WTC11 (cell line): ENCODE measurements around the gene RIN2. TPM values are rescaled to one million over a fixed set of nuclear protein-coding genes. Genes with fewer than 3 reads are reported as not detected.

Source experiments
- ATAC-seq: fragments of 200-7000 bp; cut with Tn5 transposase; 2 replicates; pipeline ENCODE4 v1.10.0; 2021; ENCODE audit warnings: mild to moderate bottlenecking, moderate library complexity
- CTCF ChIA-PET: fragments of 300-600 bp; sonication (Branson Sonifier 250); formaldehyde crosslinking; loops from one replicate; lab custom pipeline; 2021; ENCODE audit warnings: antibody characterized with exemption; lab: Charles Lee
- POLR2A ChIA-PET: fragments of 350-600 bp; sonication (Branson Sonifier 250); formaldehyde crosslinking; loops from one replicate; lab custom pipeline; 2021; ENCODE audit warnings: antibody characterized with exemption; lab: Charles Lee
- DNase-seq: peaks from one replicate; pipeline ENCODE4 v3.0.0; 2021; ENCODE audit warnings: low spot score
- H3K27ac Mint-ChIP-seq: 2 replicates; pipeline ENCODE4 v1.8.0; 2021; ENCODE audit warnings: mixed read lengths
- H3K27me3 Mint-ChIP-seq: 2 replicates; pipeline ENCODE4 v1.8.0; 2021; ENCODE audit warnings: low read depth, mild to moderate bottlenecking, moderate library complexity, mixed read lengths
- H3K36me3 Mint-ChIP-seq: 2 replicates; pipeline ENCODE4 v1.8.0; 2021; ENCODE audit warnings: mixed read lengths
- H3K4me1 Mint-ChIP-seq: 2 replicates; pipeline ENCODE4 v1.8.0; 2022; ENCODE audit warnings: mixed read lengths
- H3K4me3 Mint-ChIP-seq: 2 replicates; pipeline ENCODE4 v1.8.0; 2021; ENCODE audit warnings: mild to moderate bottlenecking, moderate library complexity, mixed read lengths
- H3K9me3 Mint-ChIP-seq: 2 replicates; pipeline ENCODE4 v1.8.0; 2021; ENCODE audit warnings: mixed read lengths
- CDX4 ChIP-seq: fragments of 250-450 bp; sonication (Bioruptor Pico); IDR thresholded peaks from 2 replicates; pipeline ENCODE4 v1.9.0; 2021; ENCODE audit warnings: moderate library complexity, mild to moderate bottlenecking, inconsistent platforms, borderline replicate concordance
- CREB1 ChIP-seq: sonication (generic); formaldehyde crosslinking; IDR thresholded peaks from 2 replicates; pipeline ENCODE4 v1.8.0; 2023; ENCODE audit warnings: mild to moderate bottlenecking, missing genetic modification reagents
- CTCF ChIP-seq: fragments of 200-600 bp; IDR thresholded peaks from 2 replicates; pipeline ENCODE4 v1.8.0; 2022; ENCODE audit warnings: antibody characterized with exemption
- E2F5 ChIP-seq: sonication (generic); formaldehyde crosslinking; IDR thresholded peaks from 2 replicates; pipeline ENCODE4 v1.8.1; 2022; ENCODE audit warnings: mild to moderate bottlenecking, moderate library complexity, missing genetic modification reagents
- FOXK1 ChIP-seq: sonication (generic); formaldehyde crosslinking; IDR thresholded peaks from 2 replicates; pipeline ENCODE4 v1.8.0; 2022; ENCODE audit warnings: mild to moderate bottlenecking, moderate library complexity, missing genetic modification reagents
- MAX ChIP-seq: sonication (generic); formaldehyde crosslinking; IDR thresholded peaks from 2 replicates; pipeline ENCODE4 v1.8.0; 2022; ENCODE audit warnings: mild to moderate bottlenecking, missing genetic modification reagents
- NFYB ChIP-seq: sonication (generic); formaldehyde crosslinking; conservative IDR thresholded peaks from 2 replicates; pipeline ENCODE4 v1.8.0; 2022; ENCODE audit warnings: low read depth, missing genetic modification reagents
- NR2C2 ChIP-seq: sonication (generic); formaldehyde crosslinking; IDR thresholded peaks from 2 replicates; pipeline ENCODE4 v1.8.0; 2022; ENCODE audit warnings: mild to moderate bottlenecking, missing genetic modification reagents
- RELA ChIP-seq: sonication (generic); formaldehyde crosslinking; IDR thresholded peaks from 2 replicates; pipeline ENCODE4 v1.8.1; 2022; ENCODE audit warnings: missing genetic modification reagents, mild to moderate bottlenecking, borderline replicate concordance
- SMAD3 ChIP-seq: sonication (generic); formaldehyde crosslinking; IDR thresholded peaks from 2 replicates; pipeline ENCODE4 v1.8.0; 2022; ENCODE audit warnings: missing genetic modification reagents, mild to moderate bottlenecking, borderline replicate concordance
- SMAD4 ChIP-seq: sonication (generic); formaldehyde crosslinking; IDR thresholded peaks from 2 replicates; pipeline ENCODE4 v1.8.0; 2022; ENCODE audit warnings: mild to moderate bottlenecking, missing genetic modification reagents
- TCF7 ChIP-seq: sonication (generic); formaldehyde crosslinking; IDR thresholded peaks from 2 replicates; pipeline ENCODE4 v1.8.0; 2022; ENCODE audit warnings: mild to moderate bottlenecking, low read depth, missing genetic modification reagents, moderate library complexity
- TEAD1 ChIP-seq: sonication (generic); formaldehyde crosslinking; IDR thresholded peaks from 2 replicates; pipeline ENCODE4 v1.8.0; 2022; ENCODE audit warnings: mild to moderate bottlenecking, missing genetic modification reagents
- TEAD4 ChIP-seq: sonication (generic); formaldehyde crosslinking; IDR thresholded peaks from 2 replicates; pipeline ENCODE4 v1.8.0; 2022; ENCODE audit warnings: mild to moderate bottlenecking, missing genetic modification reagents
- ZBTB21 ChIP-seq: sonication (generic); formaldehyde crosslinking; IDR thresholded peaks from 2 replicates; pipeline ENCODE4 v1.8.1; 2023; ENCODE audit warnings: mild to moderate bottlenecking, missing genetic modification reagents, borderline replicate concordance
- ZBTB43 ChIP-seq: sonication (generic); formaldehyde crosslinking; IDR thresholded peaks from 2 replicates; pipeline ENCODE4 v1.8.1; 2023; ENCODE audit warnings: mild to moderate bottlenecking, missing genetic modification reagents
- ZNF138 ChIP-seq: sonication (generic); formaldehyde crosslinking; conservative IDR thresholded peaks from 2 replicates; pipeline ENCODE4 v1.8.1; 2022; ENCODE audit warnings: mild to moderate bottlenecking, moderate library complexity, missing genetic modification reagents
- ZNF263 ChIP-seq: sonication (generic); formaldehyde crosslinking; IDR thresholded peaks from 2 replicates; pipeline ENCODE4 v1.8.1; 2022; ENCODE audit warnings: low read depth, mild to moderate bottlenecking, moderate library complexity, missing genetic modification reagents
- ZNF416 ChIP-seq: fragments of 250-450 bp; sonication (Bioruptor Pico); IDR thresholded peaks from 2 replicates; pipeline ENCODE4 v1.9.0; 2021; ENCODE audit warnings: mild to moderate bottlenecking, inconsistent platforms
- ZNF423 ChIP-seq: fragments of 250-450 bp; sonication (Bioruptor Pico); IDR thresholded peaks from 2 replicates; pipeline ENCODE4 v2.1.2; 2022; ENCODE audit warnings: mild to moderate bottlenecking, moderate library complexity
- ZNF512 ChIP-seq: sonication (generic); formaldehyde crosslinking; IDR thresholded peaks from 2 replicates; pipeline ENCODE4 v1.8.1; 2022; ENCODE audit warnings: missing genetic modification reagents, borderline replicate concordance
- ZNF532 ChIP-seq: fragments of 250-450 bp; sonication (Bioruptor Pico); IDR thresholded peaks from 2 replicates; pipeline ENCODE4 v1.9.0; 2021; ENCODE audit warnings: mild to moderate bottlenecking, borderline replicate concordance
- ZSCAN18 ChIP-seq: fragments of 250-450 bp; sonication (Bioruptor Pico); IDR thresholded peaks from 2 replicates; pipeline ENCODE4 v2.1.2; 2022; ENCODE audit warnings: mild to moderate bottlenecking, moderate library complexity
- total RNA-seq: library from RNA; stranded (reverse); gene quantifications from 3 replicates; pipeline ENCODE4 v1.2.3, GENCODE V29; 2021

RIN2 gene
- total RNA-seq, 1 experiment from 2014 or later: 4.3 TPM

- TF ChIP-seq ZSCAN18 (CRISPR knock-in tag): no peak
- no peak for TF ChIP-seq ZNF138 (CRISPR knock-in tag)
- no peak for TF ChIP-seq RELA
- no peak for TF ChIP-seq TCF7 (CRISPR knock-in tag)
- no peak for TF ChIP-seq TEAD1
- no peak for TF ChIP-seq CREB1 (CRISPR knock-in tag)
These were observed 12.5 kb upstream of the RIN2 start (continued) for GRCh38 chr20:19745584-19745983.

- H3K27me3 Mint-ChIP-seq: peaks cover 22% of the 10 kb centered on the region
- peaks cover 22% of the 10 kb centered on the region for H3K9me3 Mint-ChIP-seq
- TF ChIP-seq MAX (CRISPR knock-in tag) (no peak), ZNF138 (CRISPR knock-in tag) (no peak), ZNF263 (CRISPR knock-in tag) (no peak), E2F5 (CRISPR knock-in tag) (no peak), ZNF416 (no peak), SMAD3 (CRISPR knock-in tag) (no peak), ZNF423 (CRISPR knock-in tag) (no peak), CDX4 (CRISPR knock-in tag) (no peak), NFYB (CRISPR knock-in tag) (no peak), TEAD4 (CRISPR knock-in tag) (no peak), NR2C2 (CRISPR knock-in tag) (no peak)
- ChIA-PET POLR2A (no interaction called here), CTCF (no interaction called here)
- ATAC-seq (no peak), DNase-seq (no peak)
- peaks cover 22% of the 10 kb centered on the region for H3K4me1 Mint-ChIP-seq
- no peak overlapping the region for H3K4me3 Mint-ChIP-seq
- no peak overlapping the region for H3K27ac Mint-ChIP-seq
- peaks cover 9% of the 10 kb centered on the region for H3K36me3 Mint-ChIP-seq
These were observed 11.7 kb upstream of the RIN2 start for GRCh38 chr20:19746396-19746795.

GRCh38 chr20:19747903-19748302 lies 10.2 kb upstream of the RIN2 start:
- peaks cover 19% of the 10 kb centered on the region for H3K4me1 Mint-ChIP-seq
- no peak for ATAC-seq
- peaks cover 9% of the 10 kb centered on the region for H3K36me3 Mint-ChIP-seq
- ChIA-PET POLR2A (no interaction called here), CTCF (no interaction called here)
- H3K9me3 Mint-ChIP-seq: peaks cover 22% of the 10 kb centered on the region
- peaks cover 27% of the 10 kb centered on the region for H3K27me3 Mint-ChIP-seq
- no peak overlapping the region for H3K27ac Mint-ChIP-seq
- DNase-seq: no peak
- H3K4me3 Mint-ChIP-seq: no peak overlapping the region
- no peak for TF ChIP-seq ZBTB21 (CRISPR knock-in tag)
- TF ChIP-seq SMAD4 (CRISPR knock-in tag): no peak
- TF ChIP-seq NR2C2 (CRISPR knock-in tag): no peak
- no peak for TF ChIP-seq ZNF512
- no peak for TF ChIP-seq ZNF532 (CRISPR knock-in tag)
- TF ChIP-seq FOXK1 (CRISPR knock-in tag): no peak
- TF ChIP-seq ZBTB43 (CRISPR knock-in tag): no peak
- TF ChIP-seq CTCF: no peak
